HepG2 (cell line): ENCODE measurements around the gene DAD1. TPM values are rescaled to one million over a fixed set of nuclear protein-coding genes. Genes with fewer than 3 reads are reported as not detected.

Experiments
- DZIP1 ChIP-seq: sonication (generic); formaldehyde crosslinking; IDR thresholded peaks from 2 replicates; pipeline ENCODE4 v1.5.0; 2020; ENCODE audit warnings: mild to moderate bottlenecking, missing genetic modification reagents
- EZH2 ChIP-seq: conservative IDR thresholded peaks from 2 replicates; pipeline ENCODE4 v1.6.1; 2012; ENCODE audit warnings: mild to moderate bottlenecking, low read depth, low read length, moderate library complexity
- KLF16 ChIP-seq, 2 experiments: sonication (generic) in 1 of 2; formaldehyde crosslinking in 1 of 2; IDR thresholded peaks; 2 replicates each; pipeline versions ENCODE4 v1.6.1 to v1.8.0; 2016 to 2023; ENCODE audit warnings: missing genetic modification reagents in 2 of 2, missing compliant biosample characterization in 1 of 2
- KMT2A ChIP-seq: sonication (generic); formaldehyde crosslinking; IDR thresholded peaks from 2 replicates; pipeline ENCODE4 v1.4.0; 2020; ENCODE audit warnings: missing genetic modification reagents
- POLR2AphosphoS5 ChIP-seq: IDR thresholded peaks from 2 replicates; pipeline ENCODE4 v1.6.1; 2012; ENCODE audit warnings: low read depth, low read length
- SIN3A ChIP-seq: IDR thresholded peaks from 2 replicates; pipeline ENCODE4 v1.6.1; 2011; ENCODE audit warnings: low read depth, mild to moderate bottlenecking, control low read depth, low read length, borderline replicate concordance
- SMAD9 ChIP-seq: sonication (generic); formaldehyde crosslinking; IDR thresholded peaks from 2 replicates; pipeline ENCODE4 v1.5.1; 2020; ENCODE audit warnings: mild to moderate bottlenecking, missing genetic modification reagents
- UBTF ChIP-seq: sonication (generic); formaldehyde crosslinking; IDR thresholded peaks from 2 replicates; pipeline ENCODE4 v1.4.0; 2020; ENCODE audit warnings: mild to moderate bottlenecking, missing genetic modification reagents
- ZNF776 ChIP-seq: sonication (generic); formaldehyde crosslinking; IDR thresholded peaks from 2 replicates; pipeline ENCODE4 v1.4.0; 2020; ENCODE audit warnings: mild to moderate bottlenecking, missing genetic modification reagents
- ZUFSP ChIP-seq: sonication (generic); formaldehyde crosslinking; IDR thresholded peaks from 2 replicates; pipeline ENCODE4 v1.9.0; 2021; ENCODE audit warnings: missing genetic modification reagents, mild to moderate bottlenecking, borderline replicate concordance
- polyA plus RNA-seq, 8 experiments: library from polyadenylated mRNA; depleted of rRNA in 3 of 8; stranded (reverse) in 7 of 8; unstranded in 1 of 8; fragments of >200 nt; fragmentation: Illumina TruSeq in 4 of 8; extraction: Trizol in 4 of 8; gene quantifications; 2 replicates each; pipeline versions ENCODE4 v1.2.1 to v1.2.3, GENCODE V29; 2011 to 2016; ENCODE audit warnings: low read depth in 4 of 8, missing spikeins in 1 of 8, mixed read lengths in 1 of 8; ENCODE audit not compliant: insufficient read depth in 1 of 8
- total RNA-seq, 5 experiments: library from RNA; depleted of rRNA; stranded (reverse); fragments of >200 nt; fragmentation: Illumina TruSeq; extraction: Trizol; gene quantifications; 2 replicates each; pipeline ENCODE4 v1.2.3, GENCODE V29; 2016; ENCODE audit warnings: low read depth in 1 of 5
- TF ChIP-seq, protein P1 (sequence below): sonication (generic); formaldehyde crosslinking; IDR thresholded peaks from 2 replicates; pipeline ENCODE4 v1.5.1; 2020; ENCODE audit warnings: mild to moderate bottlenecking, missing genetic modification reagents, borderline replicate concordance
- TF ChIP-seq, protein P2 (sequence below): sonication (generic); formaldehyde crosslinking; IDR thresholded peaks from 2 replicates; pipeline ENCODE4 v1.5.0; 2020; ENCODE audit warnings: missing genetic modification reagents
- TF ChIP-seq, protein P3 (sequence below), 2 experiments: IDR thresholded peaks; 2 replicates each; pipeline ENCODE4 v1.6.1; 2011 to 2012; ENCODE audit warnings: low read length in 2 of 2, borderline replicate concordance in 1 of 2, low read depth in 1 of 2, mild to moderate bottlenecking in 1 of 2, moderate library complexity in 1 of 2

The DAD1 gene
- total and polyA plus RNA-seq, 2 of the 13 experiments (the other 11 are each of a cell fraction or from before 2014, with no cell fraction given), result 558 to 626 TPM

DNA sequence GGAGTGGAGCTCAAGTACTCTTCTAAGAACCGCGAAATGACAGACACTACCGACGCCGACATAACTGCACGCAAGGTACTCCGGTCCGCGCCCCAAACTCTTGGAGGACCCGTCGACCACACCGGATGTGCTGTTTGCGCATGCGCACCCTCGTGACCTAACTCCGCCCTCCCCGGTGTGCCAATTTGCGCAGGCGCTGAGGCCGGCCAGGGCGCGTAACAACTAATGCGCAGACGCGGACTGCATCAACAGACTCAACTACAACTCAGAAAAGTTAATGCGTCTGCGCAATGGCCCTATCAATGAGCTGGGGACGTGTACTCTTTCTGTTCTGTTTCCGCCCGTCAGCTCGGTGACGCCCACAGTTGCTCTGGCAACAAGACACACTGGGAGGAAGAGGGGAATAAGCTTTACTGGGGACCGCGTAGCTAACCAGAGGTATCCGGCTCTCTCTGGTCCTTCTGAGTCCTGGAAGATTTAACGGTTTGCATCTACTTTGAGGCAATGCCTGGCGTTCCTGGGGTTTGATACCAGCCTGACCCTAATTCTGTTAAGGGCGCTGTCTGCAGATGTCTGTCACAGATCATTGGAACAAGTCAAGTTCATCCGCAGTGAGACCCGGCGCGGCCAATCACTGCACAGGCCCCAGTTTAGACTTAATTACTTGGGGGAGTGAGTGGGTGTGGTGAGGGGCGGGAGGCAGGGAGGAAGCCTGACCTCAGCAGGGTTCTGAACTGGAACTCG is at the start of gene DAD1 (continued):
- TF ChIP-seq UBTF (CRISPR knock-in tag), result peak; percentile 20
- TF ChIP-seq KLF16 (CRISPR knock-in tag; IDR thresholded peaks at IDR 0.05), result peak in 1 of 2 experiments; percentile 82; a peak in 2 of 4 replicates
- TF ChIP-seq, protein P1, sequence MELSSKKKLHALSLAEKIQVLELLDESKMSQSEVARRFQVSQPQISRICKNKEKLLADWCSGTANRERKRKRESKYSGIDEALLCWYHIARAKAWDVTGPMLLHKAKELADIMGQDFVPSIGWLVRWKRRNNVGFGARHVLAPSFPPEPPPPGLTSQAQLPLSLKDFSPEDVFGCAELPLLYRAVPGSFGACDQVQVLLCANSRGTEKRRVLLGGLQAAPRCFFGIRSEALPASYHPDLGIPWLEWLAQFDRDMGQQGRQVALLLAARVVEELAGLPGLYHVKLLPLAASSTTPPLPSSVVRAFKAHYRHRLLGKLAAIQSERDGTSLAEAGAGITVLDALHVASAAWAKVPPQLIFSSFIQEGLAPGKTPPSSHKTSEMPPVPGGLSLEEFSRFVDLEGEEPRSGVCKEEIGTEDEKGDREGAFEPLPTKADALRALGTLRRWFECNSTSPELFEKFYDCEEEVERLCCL (CRISPR knock-in tag), result 0 out of 2 replicates have a peak, but pooled peaks have one; percentile 53
- peak; percentile 84 for TF ChIP-seq KMT2A (CRISPR knock-in tag)
- TF ChIP-seq ZNF776 (CRISPR knock-in tag), result peak; percentile 22
- TF ChIP-seq SMAD9, result peak; percentile 93; the same call in 1 of the 2 replicates
- TF ChIP-seq, protein P2, sequence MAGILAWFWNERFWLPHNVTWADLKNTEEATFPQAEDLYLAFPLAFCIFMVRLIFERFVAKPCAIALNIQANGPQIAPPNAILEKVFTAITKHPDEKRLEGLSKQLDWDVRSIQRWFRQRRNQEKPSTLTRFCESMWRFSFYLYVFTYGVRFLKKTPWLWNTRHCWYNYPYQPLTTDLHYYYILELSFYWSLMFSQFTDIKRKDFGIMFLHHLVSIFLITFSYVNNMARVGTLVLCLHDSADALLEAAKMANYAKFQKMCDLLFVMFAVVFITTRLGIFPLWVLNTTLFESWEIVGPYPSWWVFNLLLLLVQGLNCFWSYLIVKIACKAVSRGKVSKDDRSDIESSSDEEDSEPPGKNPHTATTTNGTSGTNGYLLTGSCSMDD (CRISPR knock-in tag), result no peak
- TF ChIP-seq DZIP1 (CRISPR knock-in tag), result 0 out of 2 replicates have a peak, but pooled peaks have one; percentile 68
- TF ChIP-seq POLR2AphosphoS5, result peak; percentile 100
- no peak for TF ChIP-seq EZH2
- TF ChIP-seq, protein P3, sequence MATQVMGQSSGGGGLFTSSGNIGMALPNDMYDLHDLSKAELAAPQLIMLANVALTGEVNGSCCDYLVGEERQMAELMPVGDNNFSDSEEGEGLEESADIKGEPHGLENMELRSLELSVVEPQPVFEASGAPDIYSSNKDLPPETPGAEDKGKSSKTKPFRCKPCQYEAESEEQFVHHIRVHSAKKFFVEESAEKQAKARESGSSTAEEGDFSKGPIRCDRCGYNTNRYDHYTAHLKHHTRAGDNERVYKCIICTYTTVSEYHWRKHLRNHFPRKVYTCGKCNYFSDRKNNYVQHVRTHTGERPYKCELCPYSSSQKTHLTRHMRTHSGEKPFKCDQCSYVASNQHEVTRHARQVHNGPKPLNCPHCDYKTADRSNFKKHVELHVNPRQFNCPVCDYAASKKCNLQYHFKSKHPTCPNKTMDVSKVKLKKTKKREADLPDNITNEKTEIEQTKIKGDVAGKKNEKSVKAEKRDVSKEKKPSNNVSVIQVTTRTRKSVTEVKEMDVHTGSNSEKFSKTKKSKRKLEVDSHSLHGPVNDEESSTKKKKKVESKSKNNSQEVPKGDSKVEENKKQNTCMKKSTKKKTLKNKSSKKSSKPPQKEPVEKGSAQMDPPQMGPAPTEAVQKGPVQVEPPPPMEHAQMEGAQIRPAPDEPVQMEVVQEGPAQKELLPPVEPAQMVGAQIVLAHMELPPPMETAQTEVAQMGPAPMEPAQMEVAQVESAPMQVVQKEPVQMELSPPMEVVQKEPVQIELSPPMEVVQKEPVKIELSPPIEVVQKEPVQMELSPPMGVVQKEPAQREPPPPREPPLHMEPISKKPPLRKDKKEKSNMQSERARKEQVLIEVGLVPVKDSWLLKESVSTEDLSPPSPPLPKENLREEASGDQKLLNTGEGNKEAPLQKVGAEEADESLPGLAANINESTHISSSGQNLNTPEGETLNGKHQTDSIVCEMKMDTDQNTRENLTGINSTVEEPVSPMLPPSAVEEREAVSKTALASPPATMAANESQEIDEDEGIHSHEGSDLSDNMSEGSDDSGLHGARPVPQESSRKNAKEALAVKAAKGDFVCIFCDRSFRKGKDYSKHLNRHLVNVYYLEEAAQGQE (IDR thresholded peaks at IDR 0.05; ENCODE audit: borderline replicate concordance in 1 of 2, low read depth in 1 of 2, low read length in 2 of 2), result 0 out of 4 replicates have a peak, but pooled peaks of 1 of the 2 experiments have one; percentile 36
- no peak for TF ChIP-seq ZUFSP (CRISPR knock-in tag)
- TF ChIP-seq SIN3A, result peak; percentile 100
